Measurements from ENCODE around the gene CLRN1.

The CLRN1 gene

GRCh38 chr3:150975086-150975991, 2.8 kb upstream of the CLRN1 start:
- no peak for DNase-seq

- no peak for DNase-seq
Measured at GRCh38 chr3:150970665-150971324, 1.7 kb downstream of the CLRN1 start.

- DNase-seq, result no peak
Measured at GRCh38 chr3:150968341-150969035, 4.0 kb downstream of the CLRN1 start.

- no peak for DNase-seq
Measured at GRCh38 chr3:150965436-150965835, 7.1 kb downstream of the CLRN1 start.

- DNase-seq, result no peak
Measured at GRCh38 chr3:150961949-150962348, 10.6 kb downstream of the CLRN1 start.

- DNase-seq, result no peak
Measured at GRCh38 chr3:150960708-150961684, 11.5 kb downstream of the CLRN1 start.

GRCh38 chr3:150958683-150959082, 13.8 kb downstream of the CLRN1 start:
- DNase-seq, result no peak

GRCh38 chr3:150956376-150956775, 16.2 kb downstream of the CLRN1 start:
- DNase-seq, result no peak

- no peak for DNase-seq
Measured at GRCh38 chr3:150951923-150952322, 20.6 kb downstream of the CLRN1 start.

- no peak for DNase-seq
Measured at GRCh38 chr3:150945226-150946032, 27.1 kb downstream of the CLRN1 start.

GRCh38 chr3:150942221-150942620, 30.3 kb downstream of the CLRN1 start:
- DNase-seq, result no peak

- no peak for DNase-seq
Measured at GRCh38 chr3:150936693-150937092, 35.8 kb downstream of the CLRN1 start.

GRCh38 chr3:150933473-150933995, 39.0 kb downstream of the CLRN1 start:
- DNase-seq, result no peak

GRCh38 chr3:150931745-150932144, 40.8 kb downstream of the CLRN1 start:
- DNase-seq, result no peak

- DNase-seq, result no peak
Measured at GRCh38 chr3:150930839-150931238, 41.7 kb downstream of the CLRN1 start.

- DNase-seq, result no peak
Measured at GRCh38 chr3:150928234-150928633, 44.3 kb downstream of the CLRN1 start.

- no peak for DNase-seq
Measured at GRCh38 chr3:150926328-150926727, 46.2 kb downstream of the CLRN1 start.

- DNase-seq, result peak; percentile 33
Measured at GRCh38 chr3:150925751-150926201, 46.8 kb downstream of the CLRN1 start.

GRCh38 chr3:150922611-150923010, 49.9 kb downstream of the CLRN1 start:
- DNase-seq, result no peak

- DNase-seq, result no peak
Measured at GRCh38 chr3:150921209-150921608, 51.3 kb downstream of the CLRN1 start.

GRCh38 chr3:150920236-150920635, 52.3 kb downstream of the CLRN1 start:
- DNase-seq, result no peak
